ENCODE results near the gene ABCA4.
A peak's percentile ranks its signal among the peaks of the same experiment; 100 is the strongest.

ABCA4 gene

GRCh38 chr1:94027721-94028515 lies 93.0 kb downstream of the ABCA4 start:
- no peak for DNase-seq (ENCODE audit: low read depth)

GRCh38 chr1:94026619-94027380 lies 94.1 kb downstream of the ABCA4 start:
- no peak for DNase-seq (ENCODE audit: low read depth)

- DNase-seq (ENCODE audit: low read depth), result peak; percentile 77
These were observed 95.3 kb downstream of the ABCA4 start for GRCh38 chr1:94025383-94026340.

- no peak for DNase-seq (ENCODE audit: low read depth)
These were observed 96.7 kb downstream of the ABCA4 start for GRCh38 chr1:94024104-94024792.

GRCh38 chr1:94022471-94023189 lies 98.3 kb downstream of the ABCA4 start:
- peak; percentile 94 for DNase-seq (ENCODE audit: low read depth)

- DNase-seq (ENCODE audit: low read depth), result peak; percentile 94
These were observed 100.0 kb downstream of the ABCA4 start for GRCh38 chr1:94020764-94021579.

- DNase-seq (ENCODE audit: low read depth), result no peak
These were observed 101.6 kb downstream of the ABCA4 start for GRCh38 chr1:94019327-94019726.

GRCh38 chr1:94017155-94017829 lies 103.7 kb downstream of the ABCA4 start:
- DNase-seq (ENCODE audit: low read depth), result no peak

GRCh38 chr1:94015489-94015817 lies 105.5 kb downstream of the ABCA4 start:
- no peak for DNase-seq (ENCODE audit: low read depth)

GRCh38 chr1:94014635-94015488 lies 106.1 kb downstream of the ABCA4 start:
- no peak for DNase-seq (ENCODE audit: low read depth)

- DNase-seq (ENCODE audit: low read depth), result no peak
These were observed 106.9 kb downstream of the ABCA4 start for GRCh38 chr1:94014087-94014486.

GRCh38 chr1:94013367-94013878 lies 107.5 kb downstream of the ABCA4 start:
- no peak for DNase-seq (ENCODE audit: low read depth)

- DNase-seq (ENCODE audit: low read depth), result no peak
These were observed 108.1 kb downstream of the ABCA4 start for GRCh38 chr1:94012708-94013366.

- DNase-seq (ENCODE audit: low read depth), result no peak
These were observed 109.0 kb downstream of the ABCA4 start for GRCh38 chr1:94011709-94012595.

GRCh38 chr1:94011129-94011528 lies 109.8 kb downstream of the ABCA4 start:
- no peak for DNase-seq (ENCODE audit: low read depth)

GRCh38 chr1:94009304-94009703 lies 111.6 kb downstream of the ABCA4 start:
- DNase-seq (ENCODE audit: low read depth), result no peak

- no peak for DNase-seq (ENCODE audit: low read depth)
These were observed 114.3 kb downstream of the ABCA4 start for GRCh38 chr1:94006604-94007003.

All from iris pigment epithelial cell (primary cell).